Inflammatory macrophage treated with lipopolysaccharide for 4 hours (primary cell): ENCODE data around the gene MLST8.

ENCODE experiments used
- DNase-seq: peaks from one replicate; pipeline ENCODE4 v3.0.0-alpha.2; 2020

The MLST8 gene

DNA sequence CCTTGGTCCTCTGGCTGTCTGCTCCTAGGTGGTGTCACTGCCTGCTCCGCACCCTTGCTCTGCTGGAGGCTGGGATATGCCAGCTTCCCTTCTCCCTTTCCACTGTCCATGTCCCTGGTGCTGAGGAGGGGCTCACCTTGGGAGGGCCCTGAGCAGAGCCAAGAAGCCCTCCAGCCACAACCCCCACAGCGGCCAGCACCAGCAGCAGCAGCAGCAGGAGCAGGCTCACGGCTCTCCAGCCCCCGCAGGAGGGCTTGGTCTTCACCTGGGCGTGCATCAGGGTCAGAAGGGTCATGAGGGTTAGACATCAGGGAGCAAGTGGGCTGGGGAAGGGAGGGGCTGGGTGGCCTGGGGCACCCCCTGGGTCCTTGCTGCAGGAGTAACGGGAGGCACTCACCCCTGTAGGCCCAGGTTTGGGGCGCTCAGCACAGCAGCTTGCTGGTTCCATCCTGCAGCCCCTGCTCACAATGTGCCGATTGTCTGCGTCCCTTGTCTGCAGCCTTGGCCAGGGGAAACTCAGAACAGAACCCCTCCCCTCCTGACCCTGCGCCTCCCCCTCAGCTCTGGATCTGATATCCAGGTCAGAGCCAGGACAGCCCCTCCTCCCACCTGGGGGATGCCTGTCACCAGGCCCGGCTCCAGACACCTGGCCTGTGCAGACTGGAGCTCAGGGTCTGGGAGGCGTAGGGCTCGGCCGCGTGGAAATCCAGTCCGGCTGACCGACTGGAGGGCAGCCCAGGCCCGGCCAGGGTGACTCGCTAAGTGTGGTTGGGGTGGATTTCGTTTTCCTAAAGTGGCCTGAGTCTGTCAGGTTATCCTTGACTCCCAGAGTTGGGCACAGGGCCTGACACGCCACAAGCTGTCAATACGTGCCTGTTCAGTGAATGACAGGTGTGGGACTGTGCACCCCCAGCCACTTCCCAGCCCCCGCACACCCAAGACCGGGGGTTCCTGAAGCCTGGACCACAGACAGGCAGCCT lies 5.4 kb downstream of the MLST8 start, which contains the start of gene BRICD5:
Gene BRICD5, minus strand, starts transcription at position 478 of the 980 bp plus-strand sequence. Its CDS starts 30 bp downstream, at position 448.
- DNase-seq: no peak

DNA sequence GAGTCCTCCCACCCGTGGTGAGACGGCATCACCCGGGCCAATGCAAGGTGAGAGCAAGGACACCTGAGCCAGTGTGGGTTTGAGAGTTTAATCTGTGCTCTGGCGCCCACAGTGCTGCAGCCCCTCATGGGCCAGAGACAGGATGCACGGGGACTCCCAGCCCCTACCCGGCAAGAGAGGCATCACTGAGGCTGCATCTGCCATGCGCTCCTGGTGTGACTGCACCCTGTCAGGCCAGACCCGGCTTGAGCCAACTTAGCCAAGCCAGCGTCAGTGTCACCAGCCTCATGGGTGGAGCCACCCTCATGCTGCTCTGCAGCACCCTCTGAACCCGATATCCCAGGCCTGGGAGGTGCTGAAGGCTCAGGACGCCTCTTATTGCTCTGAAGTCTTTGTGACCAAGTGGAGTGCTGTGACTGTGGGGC lies 6.7 kb downstream of the MLST8 start:
- no peak for DNase-seq

DNA sequence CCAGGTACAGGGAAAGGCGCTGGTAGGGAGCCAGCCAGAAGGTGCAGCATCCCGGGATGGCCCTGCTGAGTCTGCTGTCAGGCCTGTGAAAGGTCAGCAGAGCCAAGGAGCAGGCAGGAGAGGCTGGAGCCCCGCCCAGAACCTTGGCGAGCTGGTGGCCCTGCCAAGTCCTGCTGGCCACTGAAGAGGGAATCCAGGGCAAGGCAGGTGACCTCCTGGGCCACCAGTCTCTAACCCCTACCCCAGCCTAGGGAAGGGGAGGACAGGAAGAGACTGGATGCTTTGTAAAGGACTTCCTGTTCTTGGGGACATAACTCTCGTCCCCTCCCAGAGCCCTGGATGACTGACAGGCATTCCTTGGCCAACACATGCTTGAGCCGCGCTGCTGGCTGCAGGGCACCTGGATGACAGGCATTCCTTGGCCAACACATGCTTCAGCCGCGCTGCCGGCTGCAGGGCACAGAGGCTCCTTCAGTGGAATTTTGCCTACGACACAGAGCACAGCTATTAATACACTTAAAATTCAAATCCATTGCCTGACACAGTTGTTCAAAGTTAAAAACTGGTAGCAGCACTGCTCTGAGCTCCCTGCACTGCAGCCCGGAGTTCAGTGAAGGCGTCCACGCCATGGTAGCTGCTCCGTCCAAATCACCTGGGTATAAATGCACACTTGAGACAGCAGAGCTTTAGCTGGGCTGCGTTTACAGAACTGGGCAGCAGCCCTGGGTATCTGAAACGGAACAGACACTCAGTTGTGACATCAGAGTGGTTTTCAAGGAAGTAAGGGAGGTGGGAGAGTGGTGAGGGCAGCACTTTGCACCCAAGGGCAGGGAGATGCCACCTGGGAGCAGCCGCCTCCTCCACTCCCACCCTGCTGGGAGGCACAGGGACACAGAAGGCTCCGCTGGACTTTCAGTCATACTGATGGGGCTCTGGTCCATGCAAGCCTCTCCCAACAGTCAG lies 7.4 kb downstream of the MLST8 start:
- DNase-seq: peak; percentile 46

DNA sequence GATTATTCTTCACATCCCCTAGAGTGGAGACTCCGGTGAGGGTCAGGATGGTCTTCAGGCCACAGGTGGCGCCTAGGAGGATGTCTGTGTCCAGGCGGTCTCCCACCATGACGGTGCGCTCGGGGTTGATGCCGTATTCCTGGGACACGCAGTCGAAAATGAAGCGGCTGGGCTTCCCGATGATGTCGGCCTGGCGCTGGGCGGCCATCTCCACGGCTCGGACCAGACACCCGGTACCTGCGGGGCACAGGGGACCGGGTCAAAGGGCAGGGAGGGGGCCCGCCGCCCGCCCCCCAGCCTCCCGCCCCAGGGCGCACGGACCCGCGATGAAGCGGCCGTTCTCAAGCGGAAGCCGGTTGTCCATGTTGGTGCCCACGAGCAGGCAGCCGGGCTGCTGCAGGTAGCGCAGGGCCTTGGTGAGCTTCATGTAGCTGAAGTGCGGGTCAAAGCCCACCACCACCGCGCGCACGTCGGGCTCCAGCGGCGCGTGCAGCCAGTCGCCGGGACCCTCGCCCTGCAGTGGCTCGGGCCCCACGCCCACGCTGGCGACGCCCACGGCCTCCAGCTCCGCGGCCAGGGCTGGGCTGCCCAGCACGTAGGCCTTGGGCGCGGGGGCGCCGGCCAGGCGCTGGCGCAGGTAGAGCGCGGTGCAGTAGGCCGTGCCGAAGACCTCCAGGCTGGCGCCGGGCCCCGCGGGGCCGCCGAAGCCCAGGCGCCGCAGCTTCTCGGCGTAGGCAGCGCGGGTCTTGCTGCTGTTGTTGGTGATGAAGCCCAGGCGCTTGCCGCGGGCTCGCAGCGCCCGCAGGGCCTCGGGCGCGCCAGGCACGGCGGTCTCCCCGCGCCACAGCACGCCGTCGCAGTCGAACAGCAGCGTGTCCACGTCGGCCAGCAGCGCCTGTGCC lies 8.8 kb downstream of the MLST8 start:
- no peak for DNase-seq

DNA sequence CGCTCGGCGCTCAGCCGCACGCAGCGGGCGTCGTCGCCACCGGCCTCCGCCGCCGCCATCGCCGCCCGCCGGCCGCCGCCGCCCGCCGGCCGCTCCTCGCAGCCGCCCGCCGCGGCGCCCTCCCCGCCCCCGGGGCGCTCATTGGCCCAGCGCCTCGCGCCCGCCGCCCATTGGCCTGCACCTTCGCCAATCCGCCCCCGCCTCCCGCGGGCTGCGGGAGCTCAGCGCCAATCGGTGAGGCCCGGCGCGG lies 9.4 kb downstream of the MLST8 start, which contains the start of gene PGP:
Gene PGP, minus strand, starts transcription at position 122 of the 250 bp plus-strand sequence. Its CDS starts 63 bp downstream, at position 59.
- DNase-seq: no peak

DNA sequence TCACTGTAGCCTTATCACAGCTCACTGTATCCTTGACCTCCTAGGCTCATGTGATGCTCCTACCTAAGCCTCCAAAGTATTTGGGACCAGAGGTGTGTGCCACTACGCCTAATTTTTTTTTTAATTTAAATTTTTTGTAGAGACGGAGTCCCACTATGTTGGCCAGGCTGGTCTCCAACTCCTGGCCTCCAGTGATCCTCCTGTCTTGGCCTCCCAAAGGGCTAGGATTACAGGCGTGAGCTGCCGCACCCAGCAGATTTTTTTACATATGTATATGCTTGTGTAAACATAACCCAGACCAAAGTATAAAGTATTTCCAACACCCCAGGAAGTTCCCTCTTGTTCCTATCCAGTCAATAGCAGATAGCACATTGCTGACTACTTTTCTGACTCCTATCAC lies 11.1 kb downstream of the MLST8 start:
- DNase-seq: no peak

DNA sequence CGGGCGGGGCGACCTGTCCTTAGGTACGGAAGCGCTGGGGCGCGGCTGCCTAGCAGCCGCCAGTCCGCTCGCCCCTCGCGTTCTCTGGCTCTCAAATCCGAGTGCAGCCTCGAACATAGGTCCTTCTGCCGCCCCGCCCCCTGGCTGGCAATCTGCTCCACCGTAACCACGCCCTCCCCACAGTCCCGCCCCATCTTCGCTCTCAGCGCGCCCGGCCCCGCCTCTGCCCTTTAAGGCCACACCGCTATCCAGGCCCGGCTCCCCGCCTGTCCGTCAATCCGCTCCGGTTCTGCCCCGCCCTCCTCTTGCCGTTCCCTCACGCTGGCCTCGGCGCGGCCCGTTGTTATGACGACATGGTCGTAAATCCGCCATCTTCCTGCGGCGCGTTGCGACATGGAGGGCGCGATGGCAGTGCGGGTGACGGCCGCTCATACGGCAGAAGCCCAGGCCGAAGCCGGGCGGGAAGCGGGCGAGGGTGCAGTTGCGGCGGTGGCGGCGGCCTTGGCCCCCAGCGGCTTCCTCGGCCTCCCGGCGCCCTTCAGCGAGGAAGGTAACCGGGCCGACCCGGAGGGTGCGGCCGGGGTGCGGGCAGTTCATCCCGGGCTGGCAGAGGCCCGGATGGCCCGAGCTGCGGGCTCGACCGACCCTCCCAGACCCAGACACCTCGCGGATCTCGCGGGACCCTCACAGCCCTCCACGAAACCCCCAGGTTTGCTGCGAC lies 18.1 kb downstream of the MLST8 start, which contains the start of gene E4F1:
Gene E4F1, plus strand, starts transcription at position 371 of the 721 bp plus-strand sequence. Its CDS starts 23 bp downstream, at position 394.
- peak; percentile 100 for DNase-seq

DNA sequence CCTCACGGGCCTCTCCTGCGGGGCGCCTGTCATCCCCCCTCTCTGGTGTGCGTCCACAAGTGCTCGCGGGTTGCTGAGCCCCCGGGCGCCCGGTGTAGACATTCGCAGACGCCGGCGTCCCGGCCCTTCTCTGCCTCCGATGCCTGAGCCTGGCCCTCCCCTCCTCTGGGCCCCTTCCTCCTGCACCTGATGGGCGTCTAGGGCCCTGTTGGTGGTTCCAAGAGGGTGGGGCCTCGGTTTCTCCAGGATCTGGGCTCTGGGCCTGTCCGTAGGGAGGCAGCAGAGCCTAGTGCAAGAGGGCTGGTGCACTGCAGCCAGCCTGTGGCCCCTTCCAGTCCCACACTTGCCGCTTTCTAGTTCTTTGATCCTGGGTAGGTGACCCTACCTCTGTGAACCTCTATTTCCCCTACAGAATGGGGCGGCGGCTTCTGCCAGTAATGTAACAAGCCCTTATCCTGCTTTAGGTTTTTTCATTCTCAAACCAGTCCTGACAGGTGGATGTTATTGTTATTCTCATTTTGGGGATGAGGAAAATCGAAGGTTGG lies 18.8 kb downstream of the MLST8 start:
- DNase-seq: peak; percentile 46

DNA sequence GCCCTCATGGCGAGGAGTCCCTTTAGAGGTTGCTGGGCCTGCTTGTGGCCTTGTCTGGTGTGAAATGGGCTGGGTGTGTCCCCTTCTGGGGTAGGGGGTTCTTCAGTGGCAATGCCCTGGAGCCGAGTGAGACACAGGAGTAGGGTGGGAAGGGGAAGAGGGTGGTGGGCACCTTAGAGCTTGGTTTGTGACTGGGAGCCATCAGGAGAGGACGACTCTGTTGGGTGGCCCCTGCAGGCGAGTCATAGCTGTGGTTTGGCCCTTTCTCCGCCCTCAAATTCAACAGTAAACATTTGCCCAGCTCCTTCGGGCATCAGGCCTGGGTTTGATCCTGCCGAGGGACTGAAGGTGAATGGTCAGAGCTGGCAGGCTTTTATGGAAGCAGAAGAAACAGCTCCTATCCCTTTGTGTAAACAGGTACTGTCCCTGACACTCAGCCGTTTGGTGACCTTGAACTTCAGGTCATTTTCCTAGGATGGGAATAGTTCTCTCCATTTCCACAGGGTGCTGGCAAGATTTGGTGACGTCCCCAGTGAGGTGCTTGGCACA lies 21.1 kb downstream of the MLST8 start:
- DNase-seq: no peak

DNA sequence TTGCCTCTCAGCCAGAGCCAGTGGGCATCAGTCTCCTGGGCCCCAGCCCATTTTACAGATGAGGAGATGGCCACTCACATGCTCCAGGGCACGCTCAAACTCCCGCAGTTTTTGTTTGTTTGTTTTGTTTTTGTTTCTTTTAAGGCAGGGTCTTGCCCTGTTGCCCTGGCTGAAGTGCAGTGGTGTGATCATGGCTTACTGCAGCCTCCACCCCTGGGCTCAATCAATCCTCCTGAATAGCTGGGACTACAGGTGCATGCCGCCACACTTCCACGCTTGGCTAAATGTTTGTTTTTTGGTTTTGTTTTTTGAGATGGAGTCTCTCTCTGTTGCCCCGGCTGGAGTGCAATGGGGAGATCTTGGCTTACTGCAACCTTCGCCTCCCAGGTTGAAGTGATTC lies 21.7 kb downstream of the MLST8 start:
- DNase-seq: no peak

DNA sequence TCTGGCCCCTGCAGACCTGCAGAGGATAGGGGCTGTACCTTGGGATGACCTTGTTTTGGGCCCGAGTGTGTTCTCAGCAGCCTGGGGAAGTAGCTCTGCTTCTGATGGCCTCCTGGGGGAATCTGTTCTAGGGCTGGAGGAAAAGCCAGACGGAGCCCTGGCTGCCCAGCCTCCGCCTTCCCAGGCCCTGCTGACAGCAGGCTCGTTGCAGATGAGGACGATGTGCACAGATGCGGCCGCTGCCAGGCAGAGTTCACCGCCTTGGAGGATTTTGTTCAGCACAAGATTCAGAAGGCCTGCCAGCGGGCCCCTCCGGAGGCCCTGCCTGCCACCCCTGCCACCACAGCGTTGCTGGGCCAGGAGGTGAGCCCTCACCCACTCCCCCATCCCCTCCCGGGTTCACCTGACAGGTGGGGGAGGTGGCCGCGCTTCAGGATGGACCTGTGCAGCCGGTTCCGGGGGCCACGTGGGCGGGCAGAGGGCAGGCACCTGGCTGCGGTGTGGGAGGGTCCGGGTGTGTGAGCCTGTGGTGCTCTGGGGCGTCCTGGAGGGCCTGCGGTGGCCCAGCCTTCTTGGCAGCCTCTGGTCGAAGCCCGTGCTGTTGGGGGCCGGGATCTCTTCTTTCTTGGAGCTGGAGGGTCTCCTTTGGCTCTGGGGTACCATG lies 23.0 kb downstream of the MLST8 start:
- no peak for DNase-seq

DNA sequence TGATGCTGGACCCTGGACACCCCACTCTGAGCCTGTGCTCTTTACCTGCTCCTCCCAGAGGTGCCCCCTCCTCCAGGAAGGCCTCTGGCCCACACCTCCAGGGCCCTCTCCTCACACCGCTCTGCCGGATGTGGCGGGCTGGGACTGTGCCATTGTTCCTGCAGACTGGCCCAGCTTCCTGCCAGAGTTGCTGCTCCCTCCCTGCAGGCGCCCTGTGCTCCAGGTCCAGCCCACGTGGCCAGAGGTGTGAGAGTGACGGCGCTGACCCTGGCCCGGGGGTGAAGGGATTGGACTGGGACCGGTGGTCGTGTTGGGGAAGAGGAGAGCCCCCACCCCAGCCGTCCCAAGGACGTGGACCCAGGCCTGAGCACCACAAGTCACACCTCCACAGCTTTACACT lies 23.8 kb downstream of the MLST8 start:
- no peak for DNase-seq

DNA sequence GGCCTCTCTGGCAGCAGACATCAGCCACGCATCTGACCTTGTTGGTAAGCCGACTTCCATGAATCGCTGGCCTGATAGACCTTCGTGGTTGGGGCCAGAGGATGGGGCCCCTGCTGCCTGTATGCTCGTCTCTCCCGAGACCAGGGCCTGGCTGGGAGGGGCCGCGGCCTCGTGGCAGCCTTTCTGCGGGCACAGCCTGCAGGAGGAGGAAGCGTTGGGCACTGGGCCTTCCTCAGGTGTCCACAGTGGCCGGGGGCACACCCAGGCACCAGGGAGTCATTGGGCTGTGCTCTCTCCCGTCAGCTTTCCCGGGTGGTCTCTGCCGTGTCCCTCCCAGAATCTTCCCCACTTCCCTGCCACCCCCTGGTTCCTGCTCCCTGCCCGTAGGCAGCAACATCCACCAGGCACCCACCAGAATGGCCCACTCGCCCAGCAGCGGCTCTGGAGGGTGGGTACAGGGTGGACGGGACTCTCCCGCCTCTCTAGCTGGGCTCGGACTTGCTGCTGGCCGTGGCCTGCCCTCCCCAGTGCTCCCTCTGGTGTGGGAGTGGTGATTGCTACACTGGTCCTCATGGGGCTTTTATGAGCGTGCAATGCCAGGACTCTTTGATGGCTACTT lies 24.5 kb downstream of the MLST8 start:
- no peak for DNase-seq

DNA sequence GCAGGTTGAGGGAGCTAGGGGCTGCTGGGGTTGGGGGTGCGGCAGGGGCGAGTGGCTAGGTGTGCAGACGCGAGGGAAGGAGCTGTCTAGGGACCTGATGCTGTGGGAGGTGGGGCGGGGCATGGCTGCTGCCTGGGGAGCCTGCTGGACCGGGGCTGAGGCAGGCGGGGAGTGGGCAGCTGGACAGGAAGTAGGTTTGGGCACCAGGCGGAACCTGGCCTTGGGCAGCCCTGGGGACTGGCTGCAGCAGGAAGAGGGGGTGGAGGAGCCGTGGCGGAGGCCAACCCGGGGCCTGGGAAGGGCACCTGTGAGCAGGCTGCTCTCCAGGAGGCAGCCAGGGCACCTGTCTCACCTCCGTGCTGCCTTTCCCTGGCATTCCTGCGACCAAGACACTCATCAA lies 25.1 kb downstream of the MLST8 start:
- no peak for DNase-seq

DNA sequence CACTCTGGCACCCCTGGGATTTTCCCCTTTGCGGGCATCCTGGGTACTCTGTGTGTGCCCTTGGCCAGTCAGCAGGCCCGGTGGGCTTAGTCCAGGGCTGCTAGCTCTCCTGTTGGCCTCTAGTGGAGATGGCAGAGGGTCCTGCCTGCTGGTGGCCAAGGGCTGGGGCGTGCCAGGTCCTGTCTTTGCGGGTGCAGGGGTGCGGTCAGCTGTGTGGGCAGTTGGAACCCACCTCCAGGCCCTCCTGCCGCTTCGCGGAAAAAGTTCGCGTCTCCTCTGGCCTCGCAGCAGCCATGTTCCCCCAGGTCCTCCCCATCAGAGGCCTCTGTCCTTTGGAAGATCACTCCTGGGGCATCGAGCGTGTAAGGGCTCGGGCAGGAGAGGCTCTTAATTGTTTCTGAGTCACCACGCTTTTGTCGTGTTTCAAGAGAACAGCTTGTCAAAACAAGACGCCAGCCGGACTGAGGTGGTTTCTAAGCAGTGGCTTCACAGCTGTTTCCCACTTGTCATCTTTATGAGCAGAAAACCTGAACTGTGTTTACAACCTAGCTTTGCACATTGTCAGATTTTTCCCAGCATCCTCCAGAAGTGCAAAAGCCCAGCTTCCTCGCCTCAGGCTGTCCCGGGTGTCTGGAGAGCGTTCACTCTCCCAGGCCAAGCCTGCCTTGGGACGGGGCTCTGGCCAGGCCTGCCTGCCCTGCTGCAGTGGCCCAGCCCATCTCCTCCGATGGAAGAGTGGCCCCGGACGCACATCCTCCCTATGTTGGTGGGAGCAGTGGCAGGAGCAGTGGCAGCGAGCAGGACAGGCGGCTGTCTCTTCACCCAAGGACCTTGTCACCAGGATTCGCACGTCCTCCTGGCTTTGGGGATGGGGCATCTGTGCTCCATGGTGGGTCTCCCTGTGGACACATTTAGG lies 26.0 kb downstream of the MLST8 start:
- DNase-seq: no peak

DNA sequence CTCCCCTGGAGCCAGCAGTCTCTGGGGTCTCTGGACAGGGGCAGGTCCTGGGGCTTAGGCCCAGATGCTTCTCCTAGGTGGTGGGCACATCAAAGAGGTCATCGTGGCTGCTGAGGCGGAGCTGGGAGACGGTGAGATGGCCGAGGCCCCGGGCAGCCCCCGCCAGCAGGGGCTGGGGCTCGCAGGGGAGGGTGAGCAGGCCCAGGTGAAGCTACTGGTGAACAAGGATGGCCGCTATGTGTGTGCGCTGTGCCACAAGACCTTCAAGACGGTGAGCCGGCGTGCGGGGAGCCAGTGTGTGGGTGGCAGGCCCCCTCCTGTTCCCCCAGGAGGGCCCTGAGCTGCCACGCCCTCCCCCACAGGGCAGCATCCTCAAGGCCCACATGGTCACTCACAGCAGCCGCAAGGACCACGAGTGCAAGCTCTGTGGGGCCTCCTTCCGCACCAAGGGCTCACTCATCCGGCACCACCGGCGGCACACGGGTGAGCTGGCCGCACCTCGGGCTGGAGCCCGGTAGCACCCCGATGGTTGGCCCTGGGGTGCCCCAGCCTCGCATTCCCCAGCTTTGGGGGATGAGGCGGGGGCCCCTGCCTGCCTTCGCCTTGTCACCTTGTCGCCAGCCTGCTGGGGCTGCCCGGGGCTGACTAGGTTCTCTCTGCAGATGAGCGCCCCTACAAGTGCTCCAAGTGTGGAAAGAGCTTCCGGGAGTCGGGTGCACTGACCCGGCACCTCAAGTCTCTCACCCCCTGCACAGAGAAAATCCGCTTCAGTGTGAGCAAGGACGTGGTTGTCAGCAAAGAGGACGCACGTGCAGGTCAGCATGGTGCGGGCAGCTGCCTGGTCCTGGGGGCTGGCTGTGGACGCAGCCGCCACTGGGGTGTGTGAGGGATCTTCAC lies 27.1 kb downstream of the MLST8 start:
- no peak for DNase-seq

DNA sequence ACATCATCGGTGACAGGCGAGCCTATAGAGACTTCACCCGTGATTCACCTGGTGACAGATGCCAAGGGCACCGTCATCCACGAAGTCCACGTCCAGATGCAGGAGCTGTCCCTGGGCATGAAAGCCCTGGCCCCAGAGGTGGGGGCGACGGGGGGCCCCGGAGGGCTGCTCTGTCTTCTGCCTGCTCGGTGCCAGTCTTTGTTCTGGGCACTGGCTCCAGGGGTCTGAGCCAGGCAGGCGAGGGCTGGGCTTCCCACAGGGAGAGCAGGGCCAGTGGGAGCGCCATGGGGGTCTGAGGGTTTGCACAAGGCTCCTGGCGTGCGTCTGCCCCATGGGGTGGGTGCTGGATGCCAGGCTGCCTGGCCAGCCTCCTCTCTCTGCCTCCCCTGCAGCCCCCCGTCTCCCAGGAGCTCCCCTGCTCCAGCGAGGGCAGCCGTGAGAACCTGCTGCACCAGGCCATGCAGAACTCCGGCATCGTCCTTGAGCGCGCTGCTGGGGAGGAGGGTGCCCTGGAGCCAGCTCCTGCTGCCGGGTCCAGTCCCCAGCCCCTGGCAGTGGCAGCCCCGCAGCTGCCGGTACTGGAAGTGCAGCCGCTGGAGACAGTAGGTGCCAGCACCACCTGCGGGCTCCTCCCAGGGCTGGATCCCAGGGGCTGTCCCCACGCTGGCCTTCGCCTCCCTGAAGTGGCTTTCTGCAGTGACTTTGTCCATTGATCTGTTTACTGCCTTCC lies 28.0 kb downstream of the MLST8 start:
- no peak for DNase-seq
